ENCODE data around the gene CEND1. TPM values are rescaled to one million over a fixed set of nuclear protein-coding genes. Genes with fewer than 3 reads are reported as not detected.

Gene CEND1
- total RNA-seq, 1 experiment from 2014 or later, result 2.7 TPM

- H3K27me3 Mint-ChIP-seq (ENCODE audit: low read depth), result no peaks in the 10 kb centered on the region
- ChIA-PET POLR2A (no interaction called here), CTCF (interaction anchor here (0.5 kb wide), 1 partner anchor 68 kb away, joined by 3 read pairs; no protein-coding TSS in a partner anchor)
- H3K36me3 Mint-ChIP-seq, result peaks cover 28% of the 10 kb centered on the region
- H3K4me3 Mint-ChIP-seq, result no peak overlapping the region
- H3K9me3 Mint-ChIP-seq, result no peaks in the 10 kb centered on the region
- H3K4me1 Mint-ChIP-seq, result peaks cover 28% of the 10 kb centered on the region
- DNase-seq (ENCODE audit: low spot score) (no peak), ATAC-seq (no peak)
- no peak overlapping the region for H3K27ac Mint-ChIP-seq
- TF ChIP-seq FOXK1 (CRISPR knock-in tag; IDR thresholded peaks at IDR 0.05) (no peak), ZNF671 (CRISPR knock-in tag; IDR thresholded peaks at IDR 0.05) (no peak), CDX4 (CRISPR knock-in tag; IDR thresholded peaks at IDR 0.05; ENCODE audit: borderline replicate concordance) (no peak), ARID4B (CRISPR knock-in tag; IDR thresholded peaks at IDR 0.05; ENCODE audit: borderline replicate concordance) (0 out of 2 replicates have a peak, but pooled peaks have one; percentile 12), ZNF121 (CRISPR knock-in tag; IDR thresholded peaks at IDR 0.05) (peak; percentile 96), JUN (CRISPR knock-in tag; IDR thresholded peaks at IDR 0.05) (no peak), CREM (CRISPR knock-in tag; IDR thresholded peaks at IDR 0.05) (no peak), ZNF416 (CRISPR knock-in tag; IDR thresholded peaks at IDR 0.05) (0 out of 2 replicates have a peak, but pooled peaks have one; percentile 25), ZNF425 (CRISPR knock-in tag; conservative IDR thresholded peaks at IDR 0.05) (0 out of 2 replicates have a peak, but pooled peaks have one; percentile 36), PRRX2 (CRISPR knock-in tag; IDR thresholded peaks at IDR 0.05) (peak; percentile 9; the same call in 1 of the 2 replicates), ATF2 (CRISPR knock-in tag; IDR thresholded peaks at IDR 0.05; ENCODE audit: borderline replicate concordance, low read depth) (no peak)
Observed at GRCh38 chr11:813072-813455, 23.2 kb upstream of the CEND1 start.

GRCh38 chr11:812390-812789 is 22.5 kb upstream of the CEND1 start:
- Mint-ChIP-seq H3K36me3 (peaks cover 28% of the 10 kb centered on the region), H3K27ac (peak overlapping the region; percentile 93; the same call in 1 of the 2 replicates), H3K27me3 (ENCODE audit: low read depth) (no peaks in the 10 kb centered on the region), H3K4me1 (peaks cover 32% of the 10 kb centered on the region), H3K9me3 (no peaks in the 10 kb centered on the region), H3K4me3 (no peak overlapping the region; the same call in 1 of the 2 replicates)
- no peak for ATAC-seq
- ChIA-PET POLR2A (no interaction called here), CTCF (interaction anchor here (0.9 kb wide), 1 partner anchor 18 kb away, joined by 3 read pairs; no protein-coding TSS in a partner anchor)
- DNase-seq (ENCODE audit: low spot score), result no peak
- TF ChIP-seq ZNF671 (CRISPR knock-in tag; IDR thresholded peaks at IDR 0.05) (no peak), PREB (CRISPR knock-in tag; IDR thresholded peaks at IDR 0.05; ENCODE audit: borderline replicate concordance) (no peak), SP1 (CRISPR knock-in tag; conservative IDR thresholded peaks at IDR 0.05) (no peak), SMAD3 (CRISPR knock-in tag; IDR thresholded peaks at IDR 0.05; ENCODE audit: borderline replicate concordance) (no peak), ZNF512 (CRISPR knock-in tag; IDR thresholded peaks at IDR 0.05; ENCODE audit: borderline replicate concordance) (no peak), NR3C1 (CRISPR knock-in tag; conservative IDR thresholded peaks at IDR 0.05; ENCODE audit: low read depth) (no peak), ZBTB43 (CRISPR knock-in tag; IDR thresholded peaks at IDR 0.05) (no peak), ATF3 (CRISPR knock-in tag; conservative IDR thresholded peaks at IDR 0.05) (no peak), KAT7 (CRISPR knock-in tag; IDR thresholded peaks at IDR 0.05; ENCODE audit: borderline replicate concordance) (no peak), JAZF1 (CRISPR knock-in tag; IDR thresholded peaks at IDR 0.05) (no peak), ESRRA (CRISPR knock-in tag; IDR thresholded peaks at IDR 0.05; ENCODE audit: borderline replicate concordance) (no peak)

Data from WTC11 (cell line).